ENCODE results near the gene TTC33. TPM values are rescaled to one million over a fixed set of nuclear protein-coding genes. Genes with fewer than 3 reads are reported as not detected.

The TTC33 gene
- polyA plus RNA-seq, 1 of the 3 experiments (the other 2 are of a cell fraction), result 2.2 TPM

DNA sequence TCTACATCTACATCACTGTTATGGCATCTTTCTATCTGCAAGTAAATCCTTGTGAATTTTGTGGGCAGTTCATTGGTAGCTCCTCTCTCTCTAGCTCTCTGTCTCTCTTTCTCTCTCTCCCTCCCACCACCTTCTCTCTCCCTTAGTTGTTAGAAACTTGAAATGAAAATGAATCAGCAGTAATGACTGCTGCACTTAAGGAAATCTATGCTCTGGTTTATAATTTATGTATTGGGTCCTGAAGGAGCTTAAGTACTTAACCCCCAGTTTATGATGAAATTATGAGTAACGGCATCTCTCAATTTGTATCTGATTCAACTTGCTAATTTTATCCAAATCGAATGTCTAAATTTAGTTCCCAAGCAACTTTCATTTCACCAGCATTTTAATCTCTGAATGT is 128.1 kb downstream of the TTC33 start (continued):
- no peak for TF ChIP-seq REST (IDR thresholded peaks at IDR 0.05; ENCODE audit: low read depth, low read length)
- no peak for TF ChIP-seq FOXM1 (IDR thresholded peaks at IDR 0.05; ENCODE audit: low read depth)
- TF ChIP-seq USF1 (IDR thresholded peaks at IDR 0.05; ENCODE audit: borderline replicate concordance, low read depth), result no peak
- no peak for TF ChIP-seq JUND (IDR thresholded peaks at IDR 0.05)
- no peak for TF ChIP-seq NFIC (IDR thresholded peaks at IDR 0.05; ENCODE audit: borderline replicate concordance)
- no peak for TF ChIP-seq SMC3 (IDR thresholded peaks at IDR 0.05; ENCODE audit: low read depth, low read length)

DNA sequence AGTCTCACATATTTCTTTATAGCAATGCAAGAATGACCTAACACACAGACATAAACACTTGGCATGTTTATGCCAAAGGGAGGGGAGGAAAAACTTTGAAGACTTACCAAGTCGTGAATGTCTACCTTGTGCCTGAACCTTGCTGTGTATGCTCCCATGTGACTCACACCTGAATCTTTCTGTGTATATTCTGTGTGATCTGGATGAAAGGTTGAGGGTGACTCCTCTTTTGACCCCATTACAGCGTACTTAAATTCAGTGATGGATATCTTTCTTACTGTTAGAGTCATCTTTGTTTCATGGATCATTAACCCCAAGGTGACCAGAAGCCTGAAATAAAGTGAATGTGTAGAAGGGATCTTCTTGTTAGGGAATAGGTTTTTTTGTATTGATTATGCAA is 129.0 kb downstream of the TTC33 start:
- Histone ChIP-seq H3K36me3 (replicated peaks in 1 of 2; ENCODE audit: control insufficient read depth in 1 of 2, insufficient read depth in 2 of 2, low read length in 1 of 2) (no peaks in the 10 kb centered on the region), H3K27me3 (ENCODE audit: insufficient read depth) (no peaks in the 10 kb centered on the region; the same call in 1 of the 2 replicates), H3K79me2 (ENCODE audit: insufficient read depth) (no peaks in the 10 kb centered on the region), H3K4me2 (no peak overlapping the region), H3K9ac (no peak overlapping the region), H3K9me3 (no peaks in the 10 kb centered on the region), H3K4me1 (ENCODE audit: control insufficient read depth in 1 of 2, insufficient read depth in 2 of 2, low read depth in 1 of 2, low read length in 1 of 2) (no peaks in the 10 kb centered on the region), H3K4me3 (ENCODE audit: low read depth in 2 of 2, low read length in 1 of 2) (no peak overlapping the region), H3F3A (replicated peaks; ENCODE audit: insufficient read depth) (no peaks in the 10 kb centered on the region), H2AFZ (ENCODE audit: low read depth) (no peak overlapping the region), H4K20me1 (ENCODE audit: insufficient read depth) (no peaks in the 10 kb centered on the region), H3K27ac (ENCODE audit: low read depth in 2 of 2, low read length in 1 of 2) (no peak overlapping the region), H3K9me2 (no peaks in the 10 kb centered on the region)
- no peak for DNase-seq
- POLR2A ChIA-PET, result no interaction called here
- TF ChIP-seq CHD2 (IDR thresholded peaks at IDR 0.05; ENCODE audit: low read length, partially characterized antibody) (no peak), FOSL2 (IDR thresholded peaks at IDR 0.05; ENCODE audit: borderline replicate concordance, low read depth) (no peak)
- CTCF ChIA-PET, result no interaction called here
- WGBS (ENCODE audit: low lambda C conversion rate), result 0% methylated on average over 2 of the region's 2 CpGs

- H3K4me3 ChIP-seq (ENCODE audit: low read depth in 2 of 2, low read length in 1 of 2), result no peak overlapping the region
- no peak for DNase-seq
- ChIA-PET POLR2A (no interaction called here), CTCF (no interaction called here)
- no peak overlapping the region for H2AFZ ChIP-seq (ENCODE audit: low read depth)
- no peaks in the 10 kb centered on the region for H3K36me3 ChIP-seq (replicated peaks in 1 of 2; ENCODE audit: control insufficient read depth in 1 of 2, insufficient read depth in 2 of 2, low read length in 1 of 2)
- no peaks in the 10 kb centered on the region for H3K79me2 ChIP-seq (ENCODE audit: insufficient read depth)
- H4K20me1 ChIP-seq (ENCODE audit: insufficient read depth), result no peaks in the 10 kb centered on the region
- H3K27me3 ChIP-seq (ENCODE audit: insufficient read depth), result no peaks in the 10 kb centered on the region; the same call in 1 of the 2 replicates
- H3K27ac ChIP-seq (ENCODE audit: low read depth in 2 of 2, low read length in 1 of 2), result no peak overlapping the region
- no peak overlapping the region for H3K9ac ChIP-seq
- 0% methylated on average over 2 of the region's 2 CpGs for WGBS (ENCODE audit: low lambda C conversion rate)
- H3K9me2 ChIP-seq, result no peaks in the 10 kb centered on the region
- no peaks in the 10 kb centered on the region for H3F3A ChIP-seq (replicated peaks; ENCODE audit: insufficient read depth)
- no peaks in the 10 kb centered on the region for H3K4me1 ChIP-seq (ENCODE audit: control insufficient read depth in 1 of 2, insufficient read depth in 2 of 2, low read depth in 1 of 2, low read length in 1 of 2)
- H3K4me2 ChIP-seq, result no peak overlapping the region
- H3K9me3 ChIP-seq, result no peaks in the 10 kb centered on the region
- TF ChIP-seq RFX5 (IDR thresholded peaks at IDR 0.05; ENCODE audit: low read length), result no peak
- TF ChIP-seq EP300 (IDR thresholded peaks at IDR 0.05; ENCODE audit: borderline replicate concordance in 1 of 2, low read depth in 1 of 2, low read length in 1 of 2), result no peak
- TF ChIP-seq CHD2 (IDR thresholded peaks at IDR 0.05; ENCODE audit: low read length, partially characterized antibody), result no peak
- no peak for TF ChIP-seq TCF12 (IDR thresholded peaks at IDR 0.05)
- no peak for TF ChIP-seq MXI1 (IDR thresholded peaks at IDR 0.05; ENCODE audit: low read depth, low read length)
- TF ChIP-seq ZBTB33 (IDR thresholded peaks at IDR 0.05; ENCODE audit: borderline replicate concordance, low read depth), result no peak
- no peak for TF ChIP-seq FOXM1 (IDR thresholded peaks at IDR 0.05; ENCODE audit: low read depth)
- TF ChIP-seq RCOR1 (IDR thresholded peaks at IDR 0.05; ENCODE audit: low read length), result no peak
- TF ChIP-seq, protein P1, sequence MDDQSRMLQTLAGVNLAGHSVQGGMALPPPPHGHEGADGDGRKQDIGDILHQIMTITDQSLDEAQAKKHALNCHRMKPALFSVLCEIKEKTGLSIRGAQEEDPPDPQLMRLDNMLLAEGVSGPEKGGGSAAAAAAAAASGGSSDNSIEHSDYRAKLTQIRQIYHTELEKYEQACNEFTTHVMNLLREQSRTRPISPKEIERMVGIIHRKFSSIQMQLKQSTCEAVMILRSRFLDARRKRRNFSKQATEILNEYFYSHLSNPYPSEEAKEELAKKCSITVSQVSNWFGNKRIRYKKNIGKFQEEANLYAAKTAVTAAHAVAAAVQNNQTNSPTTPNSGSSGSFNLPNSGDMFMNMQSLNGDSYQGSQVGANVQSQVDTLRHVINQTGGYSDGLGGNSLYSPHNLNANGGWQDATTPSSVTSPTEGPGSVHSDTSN (IDR thresholded peaks at IDR 0.05), result no peak
- TF ChIP-seq SIN3A (IDR thresholded peaks at IDR 0.05; ENCODE audit: borderline replicate concordance, low read depth, low read length), result no peak
- no peak for TF ChIP-seq NRF1 (IDR thresholded peaks at IDR 0.05; ENCODE audit: low read depth, low read length)
- no peak for TF ChIP-seq MAX (IDR thresholded peaks at IDR 0.05; ENCODE audit: low read depth)
Measured at GRCh38 chr5:40623480-40624420, 132.0 kb downstream of the TTC33 start.

All from SK-N-SH (cell line).